ENCODE results near the gene DYNC1I2. TPM values are rescaled to one million over a fixed set of nuclear protein-coding genes. Genes with fewer than 3 reads are reported as not detected.

DYNC1I2 gene
- total RNA-seq: 100 to 1,000 TPM in 1 of 4 donors, 10 to 100 TPM in 3; 85.5 to 101 (median 98.1) TPM

- Histone ChIP-seq H3K4me3 (replicated peaks in 1 of 3) (peak within 1 kb of the TSS; percentile 74 to 99 (median 87)), H3K27ac (peak within 1 kb of the TSS; percentile 87 to 91 (median 87)), H3K9me3 (no peaks in the 10 kb centered on the region), H3K36me3 (peaks cover 0 to 4% of the 10 kb centered on the region in 2 donors), H3K4me1 (peaks cover 10 to 16% of the 10 kb centered on the region in 2 donors), H3K27me3 (no peaks in the 10 kb centered on the region)
- DNase-seq: peak; percentile 91
- WGBS, 2 donors: 0 to 1% methylated on average over 38 to 47 of the region's 51 CpGs
- intact Hi-C loops (cut with DNase I): no loop called here
- TF ChIP-seq POLR2A (IDR thresholded peaks at IDR 0.05) (peak in 1 of 2 donors; percentile 42), CTCF (IDR thresholded peaks at IDR 0.05) (peak in 2 of 6 experiments; percentile 10 to 23)
Measured at GRCh38 chr2:171687287-171688128, at the start of gene DYNC1I2. Gene DYNC1I2, plus strand, starts transcription at chr2:171687469. Its CDS starts 2,687 bp downstream, at chr2:171690156.

GRCh38 chr2:171651667-171652415 is 35.4 kb upstream of the DYNC1I2 start:
- Histone ChIP-seq H3K4me3 (replicated peaks in 1 of 3) (no peak overlapping the region), H3K27ac (no peak overlapping the region), H3K9me3 (no peaks in the 10 kb centered on the region), H3K36me3 (no peaks in the 10 kb centered on the region), H3K27me3 (no peaks in the 10 kb centered on the region), H3K4me1 (no peaks in the 10 kb centered on the region)
- intact Hi-C loops (cut with DNase I): no loop called here
- TF ChIP-seq CTCF (IDR thresholded peaks at IDR 0.05): no peak
- TF ChIP-seq POLR2A (IDR thresholded peaks at IDR 0.05): no peak
- DNase-seq: no peak

- no peaks in the 10 kb centered on the region for H3K9me3 ChIP-seq
- no peak overlapping the region for H3K27ac ChIP-seq
- TF ChIP-seq POLR2A (IDR thresholded peaks at IDR 0.05) (no peak), CTCF (IDR thresholded peaks at IDR 0.05) (no peak)
- intact Hi-C loops (cut with DNase I): no loop called here
- no peaks in the 10 kb centered on the region for H3K36me3 ChIP-seq
- no peaks in the 10 kb centered on the region for H3K27me3 ChIP-seq
- no peak overlapping the region for H3K4me3 ChIP-seq (replicated peaks in 1 of 3)
- DNase-seq: no peak
- H3K4me1 ChIP-seq: no peaks in the 10 kb centered on the region
Measured at GRCh38 chr2:171652416-171652785, 34.9 kb upstream of the DYNC1I2 start.

GRCh38 chr2:171655586-171655985 is 31.7 kb upstream of the DYNC1I2 start:
- DNase-seq: no peak
- Histone ChIP-seq H3K27ac (no peak overlapping the region), H3K36me3 (no peaks in the 10 kb centered on the region), H3K4me1 (no peaks in the 10 kb centered on the region), H3K27me3 (no peaks in the 10 kb centered on the region), H3K4me3 (replicated peaks in 1 of 3) (no peak overlapping the region), H3K9me3 (no peaks in the 10 kb centered on the region)
- 84 to 88% methylated on average over 1 of the region's 1 CpG for WGBS, 2 donors
- intact Hi-C loops (cut with DNase I): no loop called here
- TF ChIP-seq CTCF (IDR thresholded peaks at IDR 0.05) (no peak), POLR2A (IDR thresholded peaks at IDR 0.05) (no peak)

GRCh38 chr2:171667041-171667440 is 20.2 kb upstream of the DYNC1I2 start:
- intact Hi-C loops (cut with DNase I): no loop called here
- H3K27ac ChIP-seq: no peak overlapping the region

More at GRCh38 chr2:171667041-171667440, 20.2 kb upstream of the DYNC1I2 start:
- H3K4me3 ChIP-seq (replicated peaks in 1 of 3): no peak overlapping the region
- TF ChIP-seq CTCF (IDR thresholded peaks at IDR 0.05) (no peak), POLR2A (IDR thresholded peaks at IDR 0.05) (no peak)
- no peaks in the 10 kb centered on the region for H3K36me3 ChIP-seq
- no peak for DNase-seq
- no peaks in the 10 kb centered on the region for H3K4me1 ChIP-seq
- no peaks in the 10 kb centered on the region for H3K9me3 ChIP-seq
- no peaks in the 10 kb centered on the region for H3K27me3 ChIP-seq
